MM.1S (cell line): Measurements from ENCODE around the gene PPTC7.

Source experiments
- DNase-seq: peaks from one replicate; pipeline ENCODE4 v3.0.0-alpha.2; 2015
- H2AFZ ChIP-seq: fragments of 300-600 bp; sonication (generic); 2 replicates; pipeline ENCODE4 v1.6.0; 2016; ENCODE audit warnings: antibody characterized with exemption, low read length
- H3F3A ChIP-seq: fragments of 300-600 bp; sonication (generic); 2 replicates; pipeline ENCODE4 v1.6.1; 2016; ENCODE audit warnings: mild to moderate bottlenecking, antibody characterized with exemption, low read length, moderate library complexity, mixed read lengths; ENCODE audit not compliant: insufficient read depth
- H3K27ac ChIP-seq: fragments of 300-600 bp; sonication (generic); 2 replicates; pipeline ENCODE4 v1.5.1; 2016; ENCODE audit warnings: mild to moderate bottlenecking, low read length
- H3K27me3 ChIP-seq: fragments of 300-600 bp; sonication (generic); replicated peaks from 2 replicates; pipeline ENCODE4 v1.6.0; 2016; ENCODE audit warnings: low read length; ENCODE audit not compliant: insufficient read depth
- H3K36me3 ChIP-seq: fragments of 300-600 bp; sonication (generic); replicated peaks from 2 replicates; pipeline ENCODE4 v1.6.1; 2016; ENCODE audit warnings: mild to moderate bottlenecking, low read length, mixed read lengths; ENCODE audit not compliant: insufficient read depth
- H3K4me1 ChIP-seq: fragments of 300-600 bp; sonication (generic); 2 replicates; pipeline ENCODE4 v1.6.1; 2016; ENCODE audit warnings: low read length, mixed read lengths
- H3K4me2 ChIP-seq: fragments of 300-600 bp; sonication (generic); 2 replicates; pipeline ENCODE4 v1.6.0; 2016; ENCODE audit warnings: low read depth, low read length
- H3K4me3 ChIP-seq: fragments of 300-600 bp; sonication (generic); 2 replicates; pipeline ENCODE4 v1.5.1; 2016; ENCODE audit warnings: low read length, mixed read lengths
- H3K79me2 ChIP-seq: fragments of 300-600 bp; sonication (generic); 2 replicates; pipeline ENCODE4 v1.6.1; 2016; ENCODE audit warnings: mixed run types, low read length, mixed read lengths
- H3K9ac ChIP-seq: fragments of 300-600 bp; sonication (generic); 2 replicates; pipeline ENCODE4 v1.6.1; 2016; ENCODE audit warnings: low read length, mixed read lengths
- H3K9me2 ChIP-seq: fragments of 300-600 bp; sonication (generic); replicated peaks from 2 replicates; pipeline ENCODE4 v1.6.1; 2016; ENCODE audit warnings: mild to moderate bottlenecking, low read length, mixed read lengths; ENCODE audit not compliant: insufficient read depth
- H3K9me3 ChIP-seq: fragments of 300-600 bp; sonication (generic); replicated peaks from 2 replicates; pipeline ENCODE4 v1.6.1; 2016; ENCODE audit warnings: mild to moderate bottlenecking, low read length, mixed read lengths; ENCODE audit not compliant: insufficient read depth
- H4K20me1 ChIP-seq: fragments of 300-600 bp; sonication (generic); 2 replicates; pipeline ENCODE4 v1.6.1; 2016; ENCODE audit warnings: mild to moderate bottlenecking, low read length, moderate library complexity, mixed read lengths; ENCODE audit not compliant: insufficient read depth
- EZH2 ChIP-seq: fragments of 300-600 bp; sonication (generic); optimal IDR thresholded peaks from 2 replicates; pipeline ENCODE3; 2017; ENCODE audit warnings: low read depth, mild to moderate bottlenecking, antibody characterized with exemption, low read length, mixed read lengths
- EZH2phosphoT487 ChIP-seq: fragments of 300-600 bp; sonication (generic); IDR thresholded peaks from 2 replicates; pipeline ENCODE4 v1.6.1; 2018; ENCODE audit warnings: antibody characterized with exemption, low read length
- TF ChIP-seq, protein P1 (sequence below): fragments of 300-600 bp; sonication (generic); IDR thresholded peaks from 2 replicates; pipeline ENCODE4 v1.5.1; 2016; ENCODE audit warnings: antibody characterized with exemption, low read length, mixed read lengths

The PPTC7 gene

DNA sequence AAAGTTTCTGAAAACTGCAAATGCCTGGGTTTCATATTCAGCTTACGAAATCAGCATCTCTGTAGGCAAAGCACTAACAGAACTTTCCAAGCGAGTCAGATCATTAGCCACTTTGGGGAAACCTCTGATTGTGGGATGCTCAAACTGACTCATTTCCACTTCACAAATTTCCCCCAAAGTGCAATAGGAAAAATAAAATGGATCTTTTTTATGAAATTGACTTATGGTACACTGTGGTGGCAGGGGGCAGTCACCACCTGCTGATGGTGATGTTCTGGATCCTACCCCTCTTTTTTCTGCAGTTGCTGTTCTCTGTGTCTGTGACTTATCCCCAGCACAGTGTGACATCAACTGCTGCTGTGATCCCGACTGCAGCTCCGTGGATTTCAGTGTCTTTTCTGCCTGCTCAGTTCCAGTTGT lies 36.4 kb upstream of the PPTC7 start:
- Histone ChIP-seq H3K27ac (peak overlapping the region; percentile 72; the same call in 1 of the 2 replicates), H2AFZ (peak overlapping the region; percentile 20; the same call in 1 of the 2 replicates), H3K9ac (peak overlapping the region; percentile 50; the same call in 1 of the 2 replicates), H3K4me2 (peak overlapping the region; percentile 73), H3K79me2 (no peaks in the 10 kb centered on the region), H3K36me3 (no peaks in the 10 kb centered on the region), H3K9me3 (no peaks in the 10 kb centered on the region), H3K4me1 (0 out of 2 replicates have a peak, but pooled peaks cover 5% of the 10 kb centered on the region), H3F3A (peaks cover 7% of the 10 kb centered on the region; the same call in 1 of the 2 replicates), H4K20me1 (no peaks in the 10 kb centered on the region), H3K9me2 (no peaks in the 10 kb centered on the region), H3K4me3 (peak overlapping the region; percentile 40), H3K27me3 (no peaks in the 10 kb centered on the region)
- no peak for TF ChIP-seq EZH2
- no peak for TF ChIP-seq EZH2phosphoT487
- TF ChIP-seq, protein P1, sequence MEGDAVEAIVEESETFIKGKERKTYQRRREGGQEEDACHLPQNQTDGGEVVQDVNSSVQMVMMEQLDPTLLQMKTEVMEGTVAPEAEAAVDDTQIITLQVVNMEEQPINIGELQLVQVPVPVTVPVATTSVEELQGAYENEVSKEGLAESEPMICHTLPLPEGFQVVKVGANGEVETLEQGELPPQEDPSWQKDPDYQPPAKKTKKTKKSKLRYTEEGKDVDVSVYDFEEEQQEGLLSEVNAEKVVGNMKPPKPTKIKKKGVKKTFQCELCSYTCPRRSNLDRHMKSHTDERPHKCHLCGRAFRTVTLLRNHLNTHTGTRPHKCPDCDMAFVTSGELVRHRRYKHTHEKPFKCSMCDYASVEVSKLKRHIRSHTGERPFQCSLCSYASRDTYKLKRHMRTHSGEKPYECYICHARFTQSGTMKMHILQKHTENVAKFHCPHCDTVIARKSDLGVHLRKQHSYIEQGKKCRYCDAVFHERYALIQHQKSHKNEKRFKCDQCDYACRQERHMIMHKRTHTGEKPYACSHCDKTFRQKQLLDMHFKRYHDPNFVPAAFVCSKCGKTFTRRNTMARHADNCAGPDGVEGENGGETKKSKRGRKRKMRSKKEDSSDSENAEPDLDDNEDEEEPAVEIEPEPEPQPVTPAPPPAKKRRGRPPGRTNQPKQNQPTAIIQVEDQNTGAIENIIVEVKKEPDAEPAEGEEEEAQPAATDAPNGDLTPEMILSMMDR, result peak; percentile 29
- peak; percentile 40 for DNase-seq

DNA sequence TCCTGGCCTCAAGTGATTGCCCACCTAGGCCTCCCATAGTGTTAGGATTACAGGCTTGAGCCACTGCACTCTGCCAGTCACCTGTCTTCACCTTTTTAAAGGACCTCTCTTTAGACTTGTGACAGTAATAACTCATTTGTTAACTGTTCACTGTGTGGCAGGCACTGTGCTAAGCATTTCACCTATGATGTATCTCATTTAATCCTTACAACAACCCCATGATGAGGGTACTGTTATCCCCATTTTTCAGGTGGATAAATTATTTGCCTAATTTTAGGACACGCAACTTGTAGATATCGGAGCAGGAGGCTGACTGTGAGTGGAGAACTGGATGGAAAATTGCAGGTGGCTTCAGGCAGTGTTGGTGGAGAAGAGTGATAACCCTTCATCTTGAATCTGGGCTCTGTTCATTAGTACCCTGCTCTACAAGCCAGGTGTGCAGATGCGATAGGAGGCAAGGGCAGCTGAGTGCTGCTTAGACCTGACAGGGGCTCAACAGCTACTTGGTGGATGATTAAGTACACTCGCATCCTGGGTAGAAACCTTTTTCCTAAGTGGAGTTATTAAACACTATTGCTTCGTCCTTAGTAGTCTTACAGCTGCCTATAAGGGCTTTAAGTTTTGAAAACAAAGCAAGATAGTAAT lies 33.5 kb upstream of the PPTC7 start:
- Histone ChIP-seq H3K27ac (no peak overlapping the region), H3F3A (peaks cover 7% of the 10 kb centered on the region; the same call in 1 of the 2 replicates), H3K4me1 (0 out of 2 replicates have a peak, but pooled peaks cover 5% of the 10 kb centered on the region), H3K9me2 (no peaks in the 10 kb centered on the region), H3K79me2 (no peaks in the 10 kb centered on the region), H3K9ac (no peak overlapping the region), H3K9me3 (no peaks in the 10 kb centered on the region), H3K27me3 (no peaks in the 10 kb centered on the region), H3K4me2 (no peak overlapping the region), H2AFZ (no peak overlapping the region), H4K20me1 (no peaks in the 10 kb centered on the region), H3K4me3 (no peak overlapping the region), H3K36me3 (no peaks in the 10 kb centered on the region)
- TF ChIP-seq EZH2 (no peak), EZH2phosphoT487 (no peak)
- TF ChIP-seq, protein P1, result no peak
- no peak for DNase-seq

DNA sequence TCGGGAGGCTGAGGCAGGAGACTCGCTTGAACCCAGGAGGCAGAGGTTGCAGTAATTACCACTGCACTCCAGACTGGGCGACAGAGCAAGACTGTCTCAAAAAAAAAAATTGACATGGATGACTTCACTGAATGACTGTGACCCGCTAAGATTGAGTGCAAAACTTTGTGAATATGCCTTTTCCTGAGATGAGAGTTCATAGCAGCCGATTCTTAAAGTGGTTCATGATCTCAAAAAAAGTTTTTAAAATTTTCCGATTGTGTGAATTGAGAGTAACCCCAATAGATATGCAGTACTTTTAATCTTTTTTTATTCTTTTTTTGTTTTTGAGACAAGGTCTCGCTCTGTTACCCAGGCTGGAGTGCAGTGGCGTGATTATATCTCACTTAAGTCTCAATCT lies 32.1 kb upstream of the PPTC7 start:
- no peak for DNase-seq
- H3K4me3 ChIP-seq, result no peak overlapping the region

More for the DNA sequence above, 32.1 kb upstream of the PPTC7 start:
- Histone ChIP-seq H3K4me1 (0 out of 2 replicates have a peak, but pooled peaks cover 3% of the 10 kb centered on the region), H3F3A (peaks cover 7% of the 10 kb centered on the region; the same call in 1 of the 2 replicates), H3K9ac (no peak overlapping the region), H3K9me3 (no peaks in the 10 kb centered on the region), H2AFZ (no peak overlapping the region), H3K9me2 (no peaks in the 10 kb centered on the region), H3K27me3 (no peaks in the 10 kb centered on the region), H3K4me2 (no peak overlapping the region), H3K36me3 (no peaks in the 10 kb centered on the region), H3K27ac (no peak overlapping the region), H3K79me2 (no peaks in the 10 kb centered on the region), H4K20me1 (no peaks in the 10 kb centered on the region)
- TF ChIP-seq, protein P1, result no peak
- TF ChIP-seq EZH2, result no peak
- TF ChIP-seq EZH2phosphoT487, result no peak
